HG03066 (cell line): ENCODE data around the gene SPIRE2.
"Not testable (repeated sequence)": the region's sequence is repeated elsewhere in the genome, so short reads cannot be mapped to it uniquely, and the experiment has no call there.

ENCODE experiments used
- ATAC-seq: cut with Tn5 transposase; IDR thresholded peaks from one replicate; pipeline ENCODE4 v1.9.1; 2021; ENCODE audit warnings: low read depth; ENCODE audit not compliant: unreplicated experiment

The SPIRE2 gene

DNA sequence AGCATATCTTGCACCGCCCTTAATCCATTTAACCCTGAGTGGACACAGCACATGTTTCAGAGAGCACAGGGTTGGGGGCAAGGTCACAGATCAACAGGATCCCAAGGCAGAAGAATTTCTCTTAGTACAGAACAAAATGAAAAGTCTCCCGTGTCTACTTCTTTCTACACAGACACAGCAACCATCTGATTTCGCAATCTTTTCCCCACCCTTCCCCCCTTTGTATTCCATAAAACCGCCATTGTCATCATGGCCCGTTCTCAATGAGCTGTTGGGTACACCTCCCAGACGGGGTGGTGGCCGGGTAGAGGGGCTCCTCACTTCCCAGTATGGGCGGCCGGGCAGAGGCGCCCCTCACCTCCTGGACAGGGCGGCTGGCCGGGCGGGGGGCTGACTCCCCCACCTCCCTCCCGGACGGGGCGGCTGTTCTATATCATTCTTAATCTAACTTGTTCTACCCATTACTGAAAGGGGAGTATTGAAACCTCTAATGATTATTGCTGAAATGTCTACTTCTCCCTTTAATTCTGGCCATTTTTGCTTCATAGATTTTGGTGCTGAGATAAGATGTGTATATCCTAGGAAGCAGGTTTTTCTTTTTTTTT, 21.6 kb upstream of the SPIRE2 start:
- not testable (repeated sequence) for ATAC-seq

DNA sequence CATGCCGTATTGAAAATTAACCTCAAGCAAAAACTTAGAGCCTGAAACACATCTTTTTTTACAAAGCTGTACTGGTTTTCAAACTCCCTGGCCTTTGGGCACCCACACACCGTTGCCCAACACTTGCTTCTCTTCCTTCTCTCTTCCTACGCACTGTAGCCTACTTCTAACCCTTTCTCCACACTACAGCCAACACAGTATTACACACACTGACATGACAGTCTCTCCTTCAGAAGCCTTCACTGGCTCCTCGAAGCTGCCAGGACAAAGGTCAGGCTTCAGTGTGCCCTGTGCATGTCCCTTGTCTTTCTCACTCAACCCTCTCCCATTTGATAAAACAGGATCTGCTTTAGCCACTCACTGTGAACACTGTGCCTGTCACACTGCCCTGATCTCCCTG, 19.8 kb upstream of the SPIRE2 start:
- ATAC-seq, result no peak

DNA sequence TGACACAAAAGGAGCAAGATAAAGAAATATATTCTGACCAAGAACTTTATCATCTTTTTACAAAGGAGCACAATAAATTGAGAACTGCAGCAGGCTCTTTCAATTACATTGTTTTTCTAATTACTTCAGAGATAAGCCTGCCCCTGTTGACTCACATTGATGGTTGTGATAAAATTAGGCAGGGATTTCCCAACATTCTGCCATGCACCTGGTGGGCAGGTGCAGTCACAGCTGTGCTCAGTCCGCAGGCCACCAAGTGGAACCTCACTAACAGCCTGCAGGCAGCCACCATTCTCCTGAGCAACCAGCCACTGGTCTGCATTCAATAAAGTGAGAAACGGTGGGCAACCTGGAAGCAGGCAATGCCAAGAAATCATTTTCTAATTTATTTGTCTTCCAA, 17.0 kb upstream of the SPIRE2 start:
- ATAC-seq, result no peak

DNA sequence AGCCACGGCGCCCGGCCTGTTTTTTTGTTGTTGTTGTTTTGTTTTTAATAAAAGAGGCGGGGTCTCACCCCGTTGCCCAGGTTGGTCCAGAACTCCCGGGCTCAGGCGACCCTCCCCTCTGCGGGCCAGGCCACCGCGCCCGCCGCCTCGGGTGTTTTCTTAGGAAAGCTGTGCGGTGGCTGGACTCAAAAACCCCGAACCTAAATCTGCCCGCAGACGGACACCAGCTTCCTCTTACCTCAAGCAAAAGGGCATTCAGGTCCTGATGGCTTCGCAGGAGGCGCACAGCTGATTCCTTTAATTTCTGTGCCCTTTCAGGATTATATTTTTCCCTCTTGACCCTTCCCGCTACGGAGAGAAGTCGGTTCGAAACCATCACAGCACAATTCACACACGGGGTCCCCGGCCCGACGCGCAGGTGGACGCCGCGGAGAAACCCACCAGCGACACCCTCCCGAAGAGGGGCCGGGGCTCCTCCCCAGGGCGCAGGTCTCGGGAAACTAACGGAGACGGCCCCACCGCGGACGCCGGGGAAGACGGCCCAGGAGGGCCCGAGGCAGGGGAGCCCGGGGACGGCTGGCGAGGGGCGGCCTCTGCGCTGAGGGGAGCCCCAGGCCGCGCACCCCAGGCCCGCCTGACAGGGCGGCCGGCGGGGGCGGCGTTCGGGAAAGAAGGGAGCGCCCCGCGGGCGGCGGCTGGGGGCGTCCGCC, 12.5 kb upstream of the SPIRE2 start:
- ATAC-seq, result peak; percentile 23

DNA sequence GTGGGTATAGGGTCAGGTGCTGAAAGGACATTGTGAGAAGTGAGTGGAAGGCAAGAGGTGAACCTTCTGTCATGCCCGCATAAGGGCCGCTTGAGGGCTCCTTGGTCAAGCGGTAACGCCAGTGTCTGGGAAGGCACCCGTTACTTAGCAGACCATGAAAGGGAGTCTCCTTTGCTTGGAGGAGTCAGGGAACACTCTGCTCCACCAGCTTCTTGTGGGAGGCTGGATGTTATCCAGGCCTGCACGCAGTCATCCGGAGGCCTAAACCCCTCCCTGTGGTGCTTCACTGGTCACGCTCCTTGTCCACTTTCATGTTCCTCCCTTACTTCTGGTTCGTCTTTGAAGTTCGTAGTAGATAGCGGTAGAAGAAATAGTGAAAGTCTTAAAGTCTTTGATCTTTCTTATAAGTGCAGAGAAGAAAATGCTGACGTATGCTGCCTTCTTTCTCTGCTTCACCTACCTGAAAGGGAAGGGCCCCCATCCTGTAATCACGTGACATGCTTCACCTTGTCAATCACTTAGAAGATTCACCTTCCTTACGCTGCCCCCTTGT, 9.3 kb upstream of the SPIRE2 start:
- not testable (repeated sequence) for ATAC-seq

DNA sequence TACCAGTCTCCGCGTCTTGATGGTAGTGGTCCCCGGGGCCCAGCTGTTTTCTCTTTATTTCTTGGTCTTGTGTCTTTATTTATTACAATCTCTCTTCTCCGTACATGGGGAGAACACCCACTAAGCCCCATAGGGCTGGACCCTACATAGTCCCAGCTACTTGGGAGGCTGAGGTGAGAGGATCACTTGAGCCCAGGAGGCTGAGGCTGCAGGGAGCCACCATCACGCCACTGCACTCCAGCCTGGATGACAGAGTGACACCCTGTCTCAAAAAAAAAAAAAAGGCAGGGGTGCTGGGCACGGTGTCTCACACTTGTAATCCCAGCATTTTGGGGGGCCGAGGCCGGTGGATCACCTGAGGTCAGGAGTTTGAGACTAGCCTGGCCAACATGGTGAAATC, 8.8 kb upstream of the SPIRE2 start:
- ATAC-seq, result not testable (repeated sequence)

DNA sequence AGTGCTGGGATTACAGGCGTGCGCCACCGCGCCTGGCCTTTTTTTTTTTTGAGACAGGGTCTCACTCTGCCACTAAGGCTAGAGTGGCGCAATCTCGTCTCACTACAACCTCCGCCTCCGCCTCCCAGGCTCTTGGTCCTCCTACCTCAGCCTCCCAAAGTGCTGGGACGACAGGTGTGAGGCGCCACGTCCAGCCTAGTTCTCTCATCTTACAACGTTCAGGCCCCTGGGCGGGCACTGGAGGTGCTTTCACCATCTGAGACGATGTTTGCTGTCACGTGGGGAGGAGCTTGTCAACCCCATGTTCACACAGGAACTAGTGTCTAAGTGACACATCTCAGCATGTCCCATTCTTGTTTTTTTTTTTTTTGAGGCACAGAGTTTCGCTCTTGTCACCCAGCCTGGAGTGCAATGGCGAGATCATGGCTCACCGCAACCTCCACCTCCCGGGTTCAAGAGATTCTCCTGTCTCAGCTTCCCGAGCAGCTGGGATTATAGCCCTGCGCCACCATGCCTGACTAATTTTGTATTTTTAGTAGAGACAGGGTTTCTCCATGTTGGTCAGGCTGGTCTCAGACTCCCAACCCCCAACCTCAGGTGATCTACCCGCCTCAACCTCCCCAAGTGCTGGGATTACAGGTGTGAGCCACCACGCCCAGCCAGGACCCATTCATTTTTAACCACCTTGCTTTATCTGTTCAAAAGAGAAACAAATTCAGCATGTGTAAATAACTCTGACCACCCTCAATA, 6.7 kb upstream of the SPIRE2 start:
- ATAC-seq, result no peak

DNA sequence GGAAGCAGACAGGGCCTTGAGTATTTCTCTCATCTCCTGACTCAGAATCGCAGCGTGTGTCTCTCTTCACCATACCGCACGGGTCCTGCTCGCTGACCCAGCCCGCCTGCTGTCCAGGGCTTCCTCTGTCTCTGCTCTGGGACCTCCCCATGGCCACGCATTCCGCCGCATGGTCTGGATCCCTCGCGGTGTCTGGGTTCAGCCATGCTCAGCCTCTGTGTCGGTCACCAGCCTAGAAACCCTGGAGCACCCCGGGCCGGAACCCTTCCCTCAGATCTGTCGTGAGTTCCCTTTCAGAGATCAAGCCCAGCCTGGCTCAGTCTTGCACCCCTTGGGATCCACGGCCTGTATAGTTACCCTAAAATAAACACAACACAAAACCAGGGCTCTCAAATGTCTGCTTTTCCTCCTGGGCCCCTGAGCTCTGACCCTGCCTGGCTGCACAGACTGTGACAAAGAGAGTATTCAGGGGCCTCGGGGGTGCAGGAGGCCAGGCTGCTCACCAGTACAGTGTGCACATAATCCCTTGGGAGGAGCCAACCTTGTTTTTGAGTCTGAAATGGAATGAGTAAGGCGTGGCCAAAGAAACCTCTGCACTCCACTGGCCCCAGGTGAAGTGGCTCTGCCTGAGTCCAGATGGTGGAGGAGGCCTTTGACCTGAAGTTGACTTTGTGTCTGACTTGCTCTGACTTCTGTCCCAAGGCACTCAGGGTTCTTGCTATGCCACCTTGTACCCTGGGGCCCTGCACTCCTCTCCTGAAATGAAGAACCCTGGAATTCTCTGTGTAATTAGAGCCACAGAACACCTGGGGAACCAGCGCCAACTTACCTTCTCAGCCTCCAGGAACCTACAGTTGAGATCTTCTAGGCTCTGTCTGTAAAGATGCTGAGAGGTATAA, 5.8 kb upstream of the SPIRE2 start:
- ATAC-seq, result no peak

DNA sequence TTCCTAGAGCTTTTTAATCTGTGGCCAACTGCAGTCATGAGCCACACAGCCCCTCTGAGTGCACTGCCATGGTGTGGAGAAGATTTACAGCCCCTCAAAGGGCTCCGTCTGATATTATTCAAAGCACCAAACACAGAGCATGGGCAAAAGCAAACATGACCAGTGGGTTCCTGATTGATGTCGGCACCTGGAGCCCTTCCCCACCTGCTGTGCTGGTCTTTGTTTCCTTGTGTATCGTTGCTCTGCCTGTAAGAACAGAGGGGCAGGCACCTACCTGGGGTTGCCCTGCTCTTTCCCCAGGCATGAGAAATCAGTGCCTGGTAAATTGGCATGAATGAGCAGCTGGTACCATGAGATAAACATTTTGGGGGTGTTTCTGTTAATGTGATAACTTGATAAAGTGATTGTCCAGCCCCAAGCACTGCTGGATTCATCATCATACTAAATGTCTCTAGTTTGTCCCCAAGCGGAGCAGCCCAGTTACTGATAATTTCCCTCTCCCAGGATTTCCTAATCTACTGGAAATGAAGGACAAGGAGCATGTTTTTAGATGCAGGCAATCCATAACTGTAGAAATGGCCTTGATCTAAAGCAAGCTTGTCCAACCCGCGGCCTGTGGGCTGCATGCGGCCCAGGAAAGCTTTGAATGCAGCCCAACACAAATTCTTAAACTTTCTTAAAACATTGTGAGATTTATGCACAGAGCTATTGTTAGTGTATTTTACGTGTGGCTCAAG, 5.0 kb upstream of the SPIRE2 start:
- ATAC-seq, result no peak

DNA sequence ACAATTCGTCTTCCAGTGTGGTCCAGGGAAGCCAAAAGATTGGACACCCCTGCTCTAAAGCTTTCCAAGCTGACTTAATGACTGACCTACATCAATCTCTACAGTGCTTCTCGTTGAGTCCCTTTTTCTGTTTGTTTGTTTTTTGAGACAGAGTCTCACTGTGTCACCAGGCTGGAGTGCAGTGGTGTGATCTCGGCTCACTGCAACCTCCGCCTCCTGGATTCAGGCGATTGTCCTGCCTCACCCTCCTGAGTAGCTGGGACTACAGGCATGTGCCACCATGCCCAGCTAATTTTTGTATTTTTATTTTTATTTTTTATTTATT, 4.5 kb upstream of the SPIRE2 start:
- ATAC-seq, result not testable (repeated sequence)

DNA sequence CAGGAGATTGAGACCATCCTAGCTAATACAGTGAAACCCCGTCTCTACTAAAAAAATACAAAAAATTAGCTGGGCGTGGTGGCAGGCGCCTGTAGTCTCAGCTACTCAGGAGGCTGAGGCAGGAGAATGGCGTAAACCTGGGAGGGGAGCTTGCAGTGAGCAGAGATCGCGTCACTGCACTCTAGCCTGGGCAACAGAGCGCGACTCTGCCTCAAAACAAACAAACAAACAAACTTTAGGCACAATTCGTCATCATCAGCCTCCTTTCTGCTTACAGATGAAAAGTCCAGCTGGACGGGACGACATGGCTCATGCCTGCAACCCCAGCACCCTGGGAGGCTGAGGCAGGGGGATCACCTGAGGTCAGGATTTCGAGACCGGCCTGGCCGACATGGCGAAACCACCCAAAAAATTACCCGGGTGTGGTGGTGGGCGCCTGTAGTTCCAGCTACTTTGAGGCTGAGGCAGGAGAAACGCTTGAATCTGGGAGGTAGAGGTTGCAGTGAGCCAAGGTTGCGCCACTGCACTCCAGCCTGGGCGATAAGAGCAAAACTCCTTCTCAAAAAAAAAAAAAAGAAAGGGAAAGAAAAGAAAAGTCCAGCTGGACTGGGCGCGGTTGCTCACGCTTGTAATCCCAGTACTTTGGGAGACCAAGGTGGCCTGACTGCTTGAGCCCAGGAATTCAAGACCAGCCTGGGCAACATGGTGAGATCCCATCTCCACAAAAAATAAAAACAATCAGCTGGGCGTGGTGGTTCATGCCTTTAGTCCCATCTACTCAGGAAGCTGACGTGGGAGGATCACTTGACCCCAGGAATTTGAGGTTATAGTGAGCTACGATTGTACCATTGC, 1.5 kb upstream of the SPIRE2 start:
- no peak for ATAC-seq

DNA sequence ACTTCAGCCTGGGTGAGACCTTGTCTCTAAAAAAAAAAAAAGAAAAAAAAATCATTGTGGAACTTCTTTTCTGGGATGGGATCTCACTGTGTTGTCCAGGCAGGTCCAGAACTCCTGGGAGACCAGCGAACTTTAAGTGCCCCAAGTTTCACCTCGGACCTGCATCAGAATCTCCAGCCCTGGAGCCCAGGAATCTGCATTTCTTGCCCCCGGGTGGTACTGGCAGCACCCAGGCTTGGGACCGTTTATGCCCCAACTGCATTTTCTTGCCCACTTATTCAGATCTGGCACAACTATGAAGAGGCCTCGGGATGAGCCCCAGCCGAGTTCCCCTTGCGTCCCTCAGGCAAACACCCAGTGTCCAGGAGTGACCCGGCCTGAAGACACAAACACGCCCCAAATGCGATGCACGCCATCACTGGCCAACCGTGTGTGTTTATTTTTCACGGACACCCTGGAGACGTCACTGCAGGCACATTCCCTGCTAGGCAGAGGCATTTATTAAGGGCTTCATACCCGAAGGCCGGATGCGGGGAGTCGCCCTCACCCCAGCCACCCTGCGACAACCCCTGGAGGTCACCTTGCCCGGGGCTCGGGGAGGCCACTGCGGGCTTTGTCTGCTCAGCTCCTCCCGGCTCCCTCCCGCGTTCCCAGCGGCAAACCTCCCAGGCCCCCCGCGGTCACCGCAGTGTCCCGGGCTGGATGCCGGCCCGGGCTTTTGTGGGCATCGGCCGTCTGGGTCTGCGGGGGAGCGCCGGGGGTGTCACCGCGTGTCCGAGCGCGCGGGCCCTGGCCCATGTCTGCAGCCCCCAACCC, 684 bp upstream of the SPIRE2 start:
- no peak for ATAC-seq

DNA sequence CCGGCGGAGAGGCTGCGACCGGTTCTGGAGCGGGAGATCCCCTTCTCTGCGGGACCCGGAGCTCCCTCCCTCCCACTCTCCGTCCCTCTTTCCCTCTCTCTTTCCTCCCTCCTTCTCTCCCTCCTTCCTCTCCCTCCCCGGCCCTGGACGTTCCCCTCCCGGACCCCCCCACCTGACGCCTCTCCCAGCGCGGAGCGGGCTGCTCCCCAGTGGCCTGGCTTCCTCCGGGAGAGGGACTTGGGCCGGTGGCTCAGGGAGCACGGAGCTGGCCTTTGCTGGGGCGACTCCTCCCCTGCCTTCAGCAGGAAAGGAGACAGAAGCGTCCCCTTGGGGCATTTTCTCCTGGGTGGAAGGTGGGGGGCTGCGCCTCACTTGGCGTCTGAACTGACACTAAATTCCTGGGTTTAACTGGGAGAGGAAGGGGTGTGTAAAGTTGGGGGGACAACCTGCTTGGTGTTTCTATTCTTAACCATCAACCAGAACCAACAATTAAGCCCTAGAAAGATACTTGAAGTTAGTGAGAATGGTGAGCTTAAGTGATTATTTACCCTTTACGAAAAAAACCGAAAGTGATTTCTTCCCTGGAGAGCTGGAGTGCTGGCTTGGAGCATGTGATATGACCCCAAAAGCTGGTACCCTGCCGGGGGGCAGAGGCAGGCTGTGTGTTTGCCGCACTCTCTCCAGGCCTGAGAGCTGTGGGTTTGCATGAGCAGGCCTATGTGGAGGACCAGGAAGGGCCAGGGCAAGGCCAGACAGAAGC, 775 bp downstream of the SPIRE2 start:
- ATAC-seq, result no peak

DNA sequence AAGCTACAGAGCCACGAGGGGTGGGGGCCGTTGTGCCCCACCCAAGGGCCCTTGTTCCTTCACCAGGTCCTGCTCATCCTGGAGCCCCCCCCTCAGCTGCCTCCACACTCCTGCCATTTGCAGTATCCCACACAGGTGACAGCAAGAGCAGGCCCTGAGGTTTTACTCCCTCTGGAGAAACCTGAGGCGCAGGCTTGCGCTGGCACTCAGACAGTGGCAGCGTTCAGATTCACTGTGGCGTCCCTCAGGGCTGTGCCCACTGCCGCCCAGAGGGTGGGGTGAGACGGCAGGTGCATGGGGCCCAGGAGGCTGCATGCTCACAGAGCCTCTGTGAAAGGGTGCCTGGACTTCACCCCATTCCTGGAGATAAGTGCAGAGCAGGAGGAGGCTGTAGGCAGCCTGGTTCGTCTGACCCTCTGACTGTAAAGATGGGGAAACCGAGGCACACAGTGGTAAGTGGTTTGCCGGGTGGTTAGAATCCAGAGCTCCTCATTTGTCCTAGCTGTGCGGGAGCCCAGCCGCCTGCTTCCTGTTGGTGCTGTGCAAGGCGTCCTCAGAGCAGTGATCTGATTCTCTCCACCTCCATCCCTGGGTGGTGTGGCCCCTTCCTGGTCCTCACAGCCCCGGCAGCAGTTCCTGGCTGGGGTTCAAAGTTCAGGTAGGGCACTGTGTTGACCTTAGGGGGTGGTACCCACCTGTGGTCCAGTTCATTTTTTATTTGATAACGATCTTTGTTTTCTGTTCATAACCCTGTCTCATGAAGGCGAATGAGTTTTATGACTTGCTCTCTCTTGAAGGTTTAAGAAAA, 1.6 kb downstream of the SPIRE2 start:
- ATAC-seq, result no peak

DNA sequence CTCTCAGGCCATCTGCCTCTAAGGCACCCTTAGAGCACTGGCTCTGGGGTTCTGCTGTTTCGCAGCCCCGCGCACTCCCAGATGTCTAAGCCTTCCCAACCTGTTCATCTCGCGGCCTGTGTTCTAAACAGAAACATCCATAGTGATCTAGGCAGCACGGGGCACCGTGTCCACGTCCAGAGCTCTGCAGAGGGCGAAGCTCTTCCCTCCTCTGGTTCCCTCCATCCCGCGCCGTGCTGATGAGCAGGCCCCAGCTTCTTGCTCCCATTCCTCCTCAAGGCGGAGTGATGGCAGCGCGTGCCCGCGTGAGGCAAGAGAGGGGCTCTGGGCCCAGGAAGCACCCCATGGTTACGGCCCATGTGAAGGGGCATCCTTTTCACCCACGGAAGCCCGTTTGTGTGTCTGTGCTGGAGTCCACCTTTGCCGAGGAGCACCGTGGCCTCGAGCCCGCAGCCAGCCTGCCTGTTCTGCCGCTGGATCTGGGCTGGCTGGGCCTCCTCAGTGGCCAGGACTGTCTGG, 3.6 kb downstream of the SPIRE2 start:
- ATAC-seq, result no peak

DNA sequence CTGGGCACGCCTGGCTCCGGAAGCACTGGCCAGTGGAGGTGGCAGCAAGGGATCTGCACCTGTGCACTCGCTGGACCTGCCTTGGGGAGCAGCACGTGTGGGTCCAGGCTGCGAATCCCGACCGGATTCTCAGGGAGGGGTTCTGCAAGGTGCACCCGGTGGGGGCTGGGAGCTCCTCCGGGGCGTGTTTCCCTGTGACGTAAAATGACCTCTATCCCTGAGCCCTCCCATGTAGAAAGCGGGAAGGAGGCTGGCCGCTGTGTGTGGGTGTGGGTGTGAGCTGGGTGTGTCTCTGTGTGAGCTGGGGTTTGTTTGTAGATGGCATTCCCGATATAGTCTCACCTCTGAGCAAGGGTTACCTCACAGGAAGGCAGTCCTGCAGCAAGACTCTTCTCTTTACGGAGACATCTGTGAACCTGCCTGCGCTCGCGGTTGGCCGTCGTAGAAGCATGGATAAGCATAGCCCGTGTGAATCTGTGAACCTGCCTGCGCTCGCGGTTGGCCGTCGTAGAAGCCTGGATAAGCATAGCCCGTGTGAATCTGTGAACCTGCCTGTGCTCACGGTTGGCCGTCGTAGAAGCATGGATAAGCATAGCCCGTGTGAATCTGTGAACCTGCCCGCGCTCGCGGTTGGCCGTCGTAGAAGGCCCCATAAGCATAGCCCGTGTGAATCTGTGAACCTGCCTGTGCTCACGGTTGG, 5.5 kb downstream of the SPIRE2 start:
- not testable (repeated sequence) for ATAC-seq
